ENCODE measurements around the gene NMD3. TPM values are rescaled to one million over a fixed set of nuclear protein-coding genes. Genes with fewer than 3 reads are reported as not detected.

The NMD3 gene
- total and polyA plus RNA-seq, 2 of the 13 experiments (the other 11 are each of a cell fraction or from before 2014, with no cell fraction given) = 44.2 to 55.2 TPM

DNA sequence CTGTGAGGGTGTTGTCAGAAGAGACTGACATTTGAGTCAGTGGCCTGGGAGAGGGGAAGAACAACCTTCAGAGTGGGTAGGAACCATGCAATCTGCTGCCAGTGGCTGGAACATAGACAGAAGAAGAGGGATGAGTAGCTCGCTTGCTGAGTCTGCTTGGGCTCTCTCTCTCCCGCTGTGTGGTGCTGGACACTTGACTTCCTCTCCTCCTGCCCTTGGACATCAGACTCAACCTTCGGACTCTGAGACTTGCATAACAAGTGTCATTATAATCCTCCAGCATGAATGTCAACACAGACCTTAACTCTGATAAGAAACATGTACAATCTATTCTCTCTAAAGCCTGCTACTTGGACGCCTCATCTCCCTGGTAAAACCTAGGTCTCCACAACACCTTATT lies 5.9 kb upstream of the NMD3 start (continued):
- TF ChIP-seq, protein P1, sequence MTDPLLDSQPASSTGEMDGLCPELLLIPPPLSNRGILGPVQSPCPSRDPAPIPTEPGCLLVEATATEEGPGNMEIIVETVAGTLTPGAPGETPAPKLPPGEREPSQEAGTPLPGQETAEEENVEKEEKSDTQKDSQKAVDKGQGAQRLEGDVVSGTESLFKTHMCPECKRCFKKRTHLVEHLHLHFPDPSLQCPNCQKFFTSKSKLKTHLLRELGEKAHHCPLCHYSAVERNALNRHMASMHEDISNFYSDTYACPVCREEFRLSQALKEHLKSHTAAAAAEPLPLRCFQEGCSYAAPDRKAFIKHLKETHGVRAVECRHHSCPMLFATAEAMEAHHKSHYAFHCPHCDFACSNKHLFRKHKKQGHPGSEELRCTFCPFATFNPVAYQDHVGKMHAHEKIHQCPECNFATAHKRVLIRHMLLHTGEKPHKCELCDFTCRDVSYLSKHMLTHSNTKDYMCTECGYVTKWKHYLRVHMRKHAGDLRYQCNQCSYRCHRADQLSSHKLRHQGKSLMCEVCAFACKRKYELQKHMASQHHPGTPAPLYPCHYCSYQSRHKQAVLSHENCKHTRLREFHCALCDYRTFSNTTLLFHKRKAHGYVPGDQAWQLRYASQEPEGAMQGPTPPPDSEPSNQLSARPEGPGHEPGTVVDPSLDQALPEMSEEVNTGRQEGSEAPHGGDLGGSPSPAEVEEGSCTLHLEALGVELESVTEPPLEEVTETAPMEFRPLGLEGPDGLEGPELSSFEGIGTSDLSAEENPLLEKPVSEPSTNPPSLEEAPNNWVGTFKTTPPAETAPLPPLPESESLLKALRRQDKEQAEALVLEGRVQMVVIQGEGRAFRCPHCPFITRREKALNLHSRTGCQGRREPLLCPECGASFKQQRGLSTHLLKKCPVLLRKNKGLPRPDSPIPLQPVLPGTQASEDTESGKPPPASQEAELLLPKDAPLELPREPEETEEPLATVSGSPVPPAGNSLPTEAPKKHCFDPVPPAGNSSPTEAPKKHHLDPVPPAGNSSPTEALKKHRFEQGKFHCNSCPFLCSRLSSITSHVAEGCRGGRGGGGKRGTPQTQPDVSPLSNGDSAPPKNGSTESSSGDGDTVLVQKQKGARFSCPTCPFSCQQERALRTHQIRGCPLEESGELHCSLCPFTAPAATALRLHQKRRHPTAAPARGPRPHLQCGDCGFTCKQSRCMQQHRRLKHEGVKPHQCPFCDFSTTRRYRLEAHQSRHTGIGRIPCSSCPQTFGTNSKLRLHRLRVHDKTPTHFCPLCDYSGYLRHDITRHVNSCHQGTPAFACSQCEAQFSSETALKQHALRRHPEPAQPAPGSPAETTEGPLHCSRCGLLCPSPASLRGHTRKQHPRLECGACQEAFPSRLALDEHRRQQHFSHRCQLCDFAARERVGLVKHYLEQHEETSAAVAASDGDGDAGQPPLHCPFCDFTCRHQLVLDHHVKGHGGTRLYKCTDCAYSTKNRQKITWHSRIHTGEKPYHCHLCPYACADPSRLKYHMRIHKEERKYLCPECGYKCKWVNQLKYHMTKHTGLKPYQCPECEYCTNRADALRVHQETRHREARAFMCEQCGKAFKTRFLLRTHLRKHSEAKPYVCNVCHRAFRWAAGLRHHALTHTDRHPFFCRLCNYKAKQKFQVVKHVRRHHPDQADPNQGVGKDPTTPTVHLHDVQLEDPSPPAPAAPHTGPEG (CRISPR knock-in tag; IDR thresholded peaks at IDR 0.05) = no peak
- TF ChIP-seq, protein P2, sequence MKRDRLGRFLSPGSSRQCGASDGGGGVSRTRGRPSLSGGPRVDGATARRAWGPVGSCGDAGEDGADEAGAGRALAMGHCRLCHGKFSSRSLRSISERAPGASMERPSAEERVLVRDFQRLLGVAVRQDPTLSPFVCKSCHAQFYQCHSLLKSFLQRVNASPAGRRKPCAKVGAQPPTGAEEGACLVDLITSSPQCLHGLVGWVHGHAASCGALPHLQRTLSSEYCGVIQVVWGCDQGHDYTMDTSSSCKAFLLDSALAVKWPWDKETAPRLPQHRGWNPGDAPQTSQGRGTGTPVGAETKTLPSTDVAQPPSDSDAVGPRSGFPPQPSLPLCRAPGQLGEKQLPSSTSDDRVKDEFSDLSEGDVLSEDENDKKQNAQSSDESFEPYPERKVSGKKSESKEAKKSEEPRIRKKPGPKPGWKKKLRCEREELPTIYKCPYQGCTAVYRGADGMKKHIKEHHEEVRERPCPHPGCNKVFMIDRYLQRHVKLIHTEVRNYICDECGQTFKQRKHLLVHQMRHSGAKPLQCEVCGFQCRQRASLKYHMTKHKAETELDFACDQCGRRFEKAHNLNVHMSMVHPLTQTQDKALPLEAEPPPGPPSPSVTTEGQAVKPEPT (CRISPR knock-in tag; IDR thresholded peaks at IDR 0.05; ENCODE audit: low read depth) = no peak
- TF ChIP-seq SOX5 (CRISPR knock-in tag; IDR thresholded peaks at IDR 0.05; ENCODE audit: borderline replicate concordance) = peak; percentile 37; the same call in 1 of the 2 replicates
- TF ChIP-seq, protein P3, sequence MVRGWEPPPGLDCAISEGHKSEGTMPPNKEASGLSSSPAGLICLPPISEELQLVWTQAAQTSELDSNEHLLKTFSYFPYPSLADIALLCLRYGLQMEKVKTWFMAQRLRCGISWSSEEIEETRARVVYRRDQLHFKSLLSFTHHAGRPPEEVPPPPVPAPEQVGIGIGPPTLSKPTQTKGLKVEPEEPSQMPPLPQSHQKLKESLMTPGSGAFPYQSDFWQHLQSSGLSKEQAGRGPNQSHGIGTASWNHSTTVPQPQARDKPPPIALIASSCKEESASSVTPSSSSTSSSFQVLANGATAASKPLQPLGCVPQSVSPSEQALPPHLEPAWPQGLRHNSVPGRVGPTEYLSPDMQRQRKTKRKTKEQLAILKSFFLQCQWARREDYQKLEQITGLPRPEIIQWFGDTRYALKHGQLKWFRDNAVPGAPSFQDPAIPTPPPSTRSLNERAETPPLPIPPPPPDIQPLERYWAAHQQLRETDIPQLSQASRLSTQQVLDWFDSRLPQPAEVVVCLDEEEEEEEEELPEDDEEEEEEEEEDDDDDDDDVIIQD (CRISPR knock-in tag; IDR thresholded peaks at IDR 0.05; ENCODE audit: low read depth) = peak; percentile 41; the same call in 1 of the 2 replicates
- TF ChIP-seq ZBTB20 (CRISPR knock-in tag; IDR thresholded peaks at IDR 0.05; ENCODE audit: borderline replicate concordance, low read depth) = no peak
- no peak for TF ChIP-seq THYN1 (CRISPR knock-in tag; IDR thresholded peaks at IDR 0.05; ENCODE audit: borderline replicate concordance, low read depth)
- no peak for TF ChIP-seq ZNF367 (CRISPR knock-in tag; IDR thresholded peaks at IDR 0.05; ENCODE audit: borderline replicate concordance)
- TF ChIP-seq, protein P4, sequence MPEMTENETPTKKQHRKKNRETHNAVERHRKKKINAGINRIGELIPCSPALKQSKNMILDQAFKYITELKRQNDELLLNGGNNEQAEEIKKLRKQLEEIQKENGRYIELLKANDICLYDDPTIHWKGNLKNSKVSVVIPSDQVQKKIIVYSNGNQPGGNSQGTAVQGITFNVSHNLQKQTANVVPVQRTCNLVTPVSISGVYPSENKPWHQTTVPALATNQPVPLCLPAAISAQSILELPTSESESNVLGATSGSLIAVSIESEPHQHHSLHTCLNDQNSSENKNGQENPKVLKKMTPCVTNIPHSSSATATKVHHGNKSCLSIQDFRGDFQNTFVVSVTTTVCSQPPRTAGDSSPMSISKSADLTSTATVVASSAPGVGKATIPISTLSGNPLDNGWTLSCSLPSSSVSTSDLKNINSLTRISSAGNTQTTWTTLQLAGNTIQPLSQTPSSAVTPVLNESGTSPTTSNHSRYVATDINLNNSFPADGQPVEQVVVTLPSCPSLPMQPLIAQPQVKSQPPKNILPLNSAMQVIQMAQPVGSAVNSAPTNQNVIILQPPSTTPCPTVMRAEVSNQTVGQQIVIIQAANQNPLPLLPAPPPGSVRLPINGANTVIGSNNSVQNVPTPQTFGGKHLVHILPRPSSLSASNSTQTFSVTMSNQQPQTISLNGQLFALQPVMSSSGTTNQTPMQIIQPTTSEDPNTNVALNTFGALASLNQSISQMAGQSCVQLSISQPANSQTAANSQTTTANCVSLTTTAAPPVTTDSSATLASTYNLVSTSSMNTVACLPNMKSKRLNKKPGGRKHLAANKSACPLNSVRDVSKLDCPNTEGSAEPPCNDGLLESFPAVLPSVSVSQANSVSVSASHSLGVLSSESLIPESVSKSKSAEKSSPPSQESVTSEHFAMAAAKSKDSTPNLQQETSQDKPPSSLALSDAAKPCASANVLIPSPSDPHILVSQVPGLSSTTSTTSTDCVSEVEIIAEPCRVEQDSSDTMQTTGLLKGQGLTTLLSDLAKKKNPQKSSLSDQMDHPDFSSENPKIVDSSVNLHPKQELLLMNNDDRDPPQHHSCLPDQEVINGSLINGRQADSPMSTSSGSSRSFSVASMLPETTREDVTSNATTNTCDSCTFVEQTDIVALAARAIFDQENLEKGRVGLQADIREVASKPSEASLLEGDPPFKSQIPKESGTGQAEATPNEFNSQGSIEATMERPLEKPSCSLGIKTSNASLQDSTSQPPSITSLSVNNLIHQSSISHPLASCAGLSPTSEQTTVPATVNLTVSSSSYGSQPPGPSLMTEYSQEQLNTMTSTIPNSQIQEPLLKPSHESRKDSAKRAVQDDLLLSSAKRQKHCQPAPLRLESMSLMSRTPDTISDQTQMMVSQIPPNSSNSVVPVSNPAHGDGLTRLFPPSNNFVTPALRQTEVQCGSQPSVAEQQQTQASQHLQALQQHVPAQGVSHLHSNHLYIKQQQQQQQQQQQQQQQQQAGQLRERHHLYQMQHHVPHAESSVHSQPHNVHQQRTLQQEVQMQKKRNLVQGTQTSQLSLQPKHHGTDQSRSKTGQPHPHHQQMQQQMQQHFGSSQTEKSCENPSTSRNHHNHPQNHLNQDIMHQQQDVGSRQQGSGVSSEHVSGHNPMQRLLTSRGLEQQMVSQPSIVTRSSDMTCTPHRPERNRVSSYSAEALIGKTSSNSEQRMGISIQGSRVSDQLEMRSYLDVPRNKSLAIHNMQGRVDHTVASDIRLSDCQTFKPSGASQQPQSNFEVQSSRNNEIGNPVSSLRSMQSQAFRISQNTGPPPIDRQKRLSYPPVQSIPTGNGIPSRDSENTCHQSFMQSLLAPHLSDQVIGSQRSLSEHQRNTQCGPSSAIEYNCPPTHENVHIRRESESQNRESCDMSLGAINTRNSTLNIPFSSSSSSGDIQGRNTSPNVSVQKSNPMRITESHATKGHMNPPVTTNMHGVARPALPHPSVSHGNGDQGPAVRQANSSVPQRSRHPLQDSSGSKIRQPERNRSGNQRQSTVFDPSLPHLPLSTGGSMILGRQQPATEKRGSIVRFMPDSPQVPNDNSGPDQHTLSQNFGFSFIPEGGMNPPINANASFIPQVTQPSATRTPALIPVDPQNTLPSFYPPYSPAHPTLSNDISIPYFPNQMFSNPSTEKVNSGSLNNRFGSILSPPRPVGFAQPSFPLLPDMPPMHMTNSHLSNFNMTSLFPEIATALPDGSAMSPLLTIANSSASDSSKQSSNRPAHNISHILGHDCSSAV (CRISPR knock-in tag; IDR thresholded peaks at IDR 0.05; ENCODE audit: borderline replicate concordance) = no peak
- 0 out of 2 replicates have a peak, but pooled peaks have one; percentile 28 for TF ChIP-seq ZMYM2 (CRISPR knock-in tag; IDR thresholded peaks at IDR 0.05)
